ENCODE measurements around the gene SIX3. TPM values are rescaled to one million over a fixed set of nuclear protein-coding genes. Genes with fewer than 3 reads are reported as not detected.

Gene SIX3
- total RNA-seq, 1 experiment from 2014 or later = 0.07 TPM

GRCh38 chr2:44933434-44933951, 8.0 kb upstream of the SIX3 start:
- CTCF ChIA-PET = no interaction called here
- TF ChIP-seq EZH2 (IDR thresholded peaks at IDR 0.05; ENCODE audit: low read length, unreplicated experiment) (no peak), CTCF (conservative IDR thresholded peaks at IDR 0.05; ENCODE audit: low read depth, low read length) (no peak), EZH2phosphoT487 (IDR thresholded peaks at IDR 0.05; ENCODE audit: borderline replicate concordance, low read length) (no peak)
- intact Hi-C loops (cut with micrococcal nuclease) = no loop called here
- no peak overlapping the region for H2AFZ ChIP-seq (ENCODE audit: low read length)
- H3K79me2 ChIP-seq (ENCODE audit: low read length) = no peaks in the 10 kb centered on the region
- H3K27me3 ChIP-seq (ENCODE audit: low read length) = peaks cover 26% of the 10 kb centered on the region
- no TSS peak for BruUV-seq (replicated peaks)
- H4K20me1 ChIP-seq (ENCODE audit: low read length) = no peaks in the 10 kb centered on the region
- H3K9me2 ChIP-seq (replicated peaks; ENCODE audit: low read length) = no peaks in the 10 kb centered on the region
- ATAC-seq = no peak
- POLR2A ChIA-PET (ENCODE audit: unreplicated experiment) = no interaction called here
- DNase-seq = no peak
- no peak overlapping the region for H3K4me2 ChIP-seq (ENCODE audit: low read length)
- H3K9me3 ChIP-seq (ENCODE audit: low read length) = no peaks in the 10 kb centered on the region
- H3K9ac ChIP-seq (ENCODE audit: low read length) = no peak overlapping the region
- H3F3A ChIP-seq (ENCODE audit: low read length, unreplicated experiment) = no peaks in the 10 kb centered on the region
- H3K27ac ChIP-seq (ENCODE audit: low read length) = no peak overlapping the region
- H3K36me3 ChIP-seq (ENCODE audit: low read depth, low read length) = no peaks in the 10 kb centered on the region
- H3K4me3 ChIP-seq (ENCODE audit: low read length) = no peak overlapping the region
- H3K4me1 ChIP-seq (ENCODE audit: insufficient read depth, low read length) = peaks cover 9% of the 10 kb centered on the region; the same call in 1 of the 2 replicates

DNA sequence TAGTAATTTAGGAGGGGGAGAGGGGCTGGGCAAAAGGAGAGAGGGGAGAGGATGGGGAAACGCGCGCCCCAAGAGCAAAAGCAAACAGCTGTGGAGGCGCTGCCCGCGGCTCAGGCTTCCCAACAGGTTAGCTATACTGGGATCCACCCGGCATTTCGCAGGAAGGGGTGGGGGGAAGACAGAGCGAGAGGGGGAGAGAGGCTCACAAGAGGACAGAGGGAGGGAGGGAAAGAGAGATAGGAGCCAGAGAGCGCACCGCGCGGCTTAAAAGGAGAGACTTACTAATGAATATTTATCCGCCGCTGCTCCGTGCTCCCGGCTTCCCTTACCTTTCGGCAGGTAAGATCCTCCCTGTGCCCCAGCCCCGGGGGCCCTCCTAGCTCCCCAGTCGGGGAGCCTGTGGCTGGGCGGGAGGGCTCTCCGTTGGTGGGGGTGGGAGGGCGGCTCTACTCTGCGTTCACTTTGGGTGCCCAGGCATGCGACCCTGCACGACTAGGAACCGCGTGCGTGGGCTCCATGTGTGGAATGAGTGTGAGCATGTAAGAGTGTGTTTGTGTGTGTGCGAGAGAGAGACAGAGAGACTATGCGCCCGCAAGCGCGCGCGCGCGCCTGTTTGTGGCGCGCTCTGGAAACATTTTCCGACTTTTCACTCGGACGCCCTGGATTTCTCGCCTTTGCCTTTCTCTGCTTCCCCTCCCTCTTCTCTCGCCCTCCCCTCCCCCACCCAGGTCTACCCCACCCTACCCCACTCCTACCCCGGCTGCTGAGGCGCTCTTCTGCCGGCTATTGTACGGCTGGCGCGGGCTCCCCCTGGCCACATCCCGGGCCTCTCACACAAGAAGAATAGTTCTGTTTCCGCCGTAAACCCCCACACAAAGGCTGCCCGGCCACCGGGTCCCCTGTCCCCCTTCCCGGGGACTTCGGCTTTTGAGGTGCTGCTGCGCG, 7.2 kb upstream of the SIX3 start:
- H3K27me3 ChIP-seq (ENCODE audit: low read length) = peaks cover 25% of the 10 kb centered on the region
- no peaks in the 10 kb centered on the region for H3K9me3 ChIP-seq (ENCODE audit: low read length)
- no TSS peak for BruUV-seq (replicated peaks)
- ChIA-PET POLR2A (ENCODE audit: unreplicated experiment) (no interaction called here), CTCF (no interaction called here)
- H2AFZ ChIP-seq (ENCODE audit: low read length) = peak overlapping the region; percentile 86
- no peak overlapping the region for H3K9ac ChIP-seq (ENCODE audit: low read length)
- intact Hi-C loops (cut with micrococcal nuclease) = no loop called here
- H3K4me2 ChIP-seq (ENCODE audit: low read length) = peak overlapping the region; percentile 96
- H3K36me3 ChIP-seq (ENCODE audit: low read depth, low read length) = no peaks in the 10 kb centered on the region
- H3K4me1 ChIP-seq (ENCODE audit: insufficient read depth, low read length) = peaks cover 9% of the 10 kb centered on the region; the same call in 1 of the 2 replicates
- no peaks in the 10 kb centered on the region for H4K20me1 ChIP-seq (ENCODE audit: low read length)
- H3K79me2 ChIP-seq (ENCODE audit: low read length) = no peaks in the 10 kb centered on the region
- DNase-seq (no peak), ATAC-seq (no peak)
- H3F3A ChIP-seq (ENCODE audit: low read length, unreplicated experiment) = no peaks in the 10 kb centered on the region
- no peak for TF ChIP-seq CTCF (conservative IDR thresholded peaks at IDR 0.05; ENCODE audit: low read depth, low read length)
- H3K4me3 ChIP-seq (ENCODE audit: low read length) = peak overlapping the region; percentile 65
- no peaks in the 10 kb centered on the region for H3K9me2 ChIP-seq (replicated peaks; ENCODE audit: low read length)
- H3K27ac ChIP-seq (ENCODE audit: low read length) = no peak overlapping the region
